IMR-90 (cell line): ENCODE results near the gene CD8B. TPM values are rescaled to one million over a fixed set of nuclear protein-coding genes. Genes with fewer than 3 reads are reported as not detected.

Experiments
- ATAC-seq: fragments of 200-7000 bp; cut with Tn5 transposase; 2 replicates; pipeline ENCODE4 v1.9.1; 2020; ENCODE audit warnings: low read depth, mild to moderate bottlenecking, moderate library complexity
- BruUV-seq: library from RNA; stranded (reverse); fragments of 400-500 nt; replicated peaks from 2 replicates; lab custom pipeline; 2021; lab: Mats Ljungman, UMichigan
- CTCF ChIA-PET: fragments of 300-600 bp; formaldehyde crosslinking; extraction: SDS; loops from one replicate; lab custom pipeline; 2021; ENCODE audit warnings: antibody characterized with exemption; lab: Yijun Ruan, JAX
- POLR2A ChIA-PET: fragments of 300-600 bp; sonication (Branson Sonifier 250); formaldehyde crosslinking; loops from one replicate; lab custom pipeline; 2022; ENCODE audit warnings: antibody characterized with exemption; ENCODE audit not compliant: unreplicated experiment; lab: Charles Lee
- DNase-seq: peaks from one replicate; pipeline ENCODE4 v3.0.0; 2013
- H2AFZ ChIP-seq: replicated peaks from 2 replicates; pipeline ENCODE3; 2013; ENCODE audit warnings: low read length, mild to moderate bottlenecking; ENCODE audit not compliant: poor library complexity
- H2AK5ac ChIP-seq: 2 replicates; pipeline ENCODE4 v1.6.1; 2013; ENCODE audit warnings: low read depth, low read length, inconsistent platforms
- H2AK9ac ChIP-seq: replicated peaks from 2 replicates; pipeline ENCODE3; 2013; ENCODE audit warnings: mild to moderate bottlenecking, low read depth, low read length, moderate library complexity; ENCODE audit not compliant: poor library complexity
- H2BK120ac ChIP-seq: 2 replicates; pipeline ENCODE4 v1.6.1; 2013; ENCODE audit warnings: low read depth, low read length, inconsistent platforms
- H2BK15ac ChIP-seq: 3 replicates; pipeline ENCODE4 v1.6.1; 2013; ENCODE audit warnings: low read depth, low read length, inconsistent platforms
- H2BK20ac ChIP-seq: 2 replicates; pipeline ENCODE4 v1.6.1; 2013; ENCODE audit warnings: low read depth, mild to moderate bottlenecking, inconsistent platforms, low read length, moderate library complexity
- H2BK5ac ChIP-seq: 2 replicates; pipeline ENCODE4 v1.6.1; 2013; ENCODE audit warnings: mild to moderate bottlenecking, low read depth, low read length, inconsistent platforms; ENCODE audit not compliant: poor library complexity, severe bottlenecking
- H3K14ac ChIP-seq: replicated peaks from 2 replicates; pipeline ENCODE4 v1.6.1; 2013; ENCODE audit warnings: low read depth, low read length, inconsistent platforms
- H3K18ac ChIP-seq: 2 replicates; pipeline ENCODE4 v1.6.1; 2013; ENCODE audit warnings: low read depth, low read length, control low read depth
- H3K23ac ChIP-seq: 2 replicates; pipeline ENCODE4 v1.6.1; 2013; ENCODE audit warnings: low read depth, low read length, inconsistent platforms
- H3K27ac ChIP-seq: 2 replicates; pipeline ENCODE4 v1.5.1; 2013; ENCODE audit warnings: mild to moderate bottlenecking, control low read depth, low read length; ENCODE audit not compliant: insufficient read depth
- H3K27me3 ChIP-seq: 2 replicates; pipeline ENCODE4 v1.6.1; 2013; ENCODE audit warnings: low read length; ENCODE audit not compliant: control insufficient read depth, insufficient read depth
- H3K36me3 ChIP-seq: 2 replicates; pipeline ENCODE4 v1.6.1; 2013; ENCODE audit warnings: low read length, mixed read lengths; ENCODE audit not compliant: control insufficient read depth, insufficient read depth
- H3K4ac ChIP-seq: 2 replicates; pipeline ENCODE4 v1.6.1; 2013; ENCODE audit warnings: low read depth, low read length, inconsistent platforms
- H3K4me1 ChIP-seq: 2 replicates; pipeline ENCODE4 v1.6.1; 2013; ENCODE audit warnings: low read length, mixed read lengths; ENCODE audit not compliant: control insufficient read depth, insufficient read depth
- H3K4me2 ChIP-seq: 2 replicates; pipeline ENCODE4 v1.6.1; 2013; ENCODE audit warnings: low read depth, mild to moderate bottlenecking, control low read depth, low read length, moderate library complexity
- H3K4me3 ChIP-seq: 2 replicates; pipeline ENCODE4 v1.5.1; 2013; ENCODE audit warnings: low read depth, mild to moderate bottlenecking, control low read depth, low read length, moderate library complexity; ENCODE audit not compliant: insufficient read depth
- H3K56ac ChIP-seq: 2 replicates; pipeline ENCODE4 v1.6.1; 2013; ENCODE audit warnings: low read length, inconsistent platforms; ENCODE audit not compliant: insufficient read depth; ENCODE audit errors: extremely low read depth
- H3K79me1 ChIP-seq, 2 experiments: 2 replicates each; pipeline ENCODE4 v1.6.1; 2013; ENCODE audit warnings: low read length in 2 of 2, inconsistent platforms in 1 of 2, low read depth in 1 of 2
- H3K9ac ChIP-seq: 2 replicates; pipeline ENCODE4 v1.6.1; 2013; ENCODE audit warnings: low read depth, low read length, control low read depth
- H3K9me1 ChIP-seq: 2 replicates; pipeline ENCODE4 v1.6.1; 2013; ENCODE audit warnings: low read length, inconsistent platforms; ENCODE audit not compliant: insufficient read depth
- H3K9me3 ChIP-seq: 2 replicates; pipeline ENCODE4 v1.6.1; 2013; ENCODE audit warnings: low read length; ENCODE audit not compliant: control insufficient read depth, insufficient read depth
- H4K20me1 ChIP-seq: 2 replicates; pipeline ENCODE4 v1.6.1; 2013; ENCODE audit warnings: low read length, inconsistent platforms; ENCODE audit not compliant: insufficient read depth
- H4K5ac ChIP-seq: 2 replicates; pipeline ENCODE4 v1.6.1; 2013; ENCODE audit warnings: mild to moderate bottlenecking, low read depth, low read length, control low read depth
- H4K8ac ChIP-seq, 2 experiments: 2 replicates each; pipeline ENCODE4 v1.6.1; 2013; ENCODE audit warnings: low read depth in 2 of 2, low read length in 2 of 2, control low read depth in 1 of 2, inconsistent platforms in 1 of 2
- H4K91ac ChIP-seq: 2 replicates; pipeline ENCODE4 v1.6.1; 2013; ENCODE audit warnings: low read depth, low read length, inconsistent platforms; ENCODE audit not compliant: insufficient read depth
- BHLHE40 ChIP-seq: fragments of 150-350 bp; IDR thresholded peaks from 2 replicates; pipeline ENCODE4 v1.6.1; 2016; ENCODE audit warnings: mild to moderate bottlenecking, low read depth, low read length
- CEBPB ChIP-seq: IDR thresholded peaks from 2 replicates; pipeline ENCODE4 v1.6.1; 2012; ENCODE audit warnings: low read depth, low read length, improper control_type of control experiment
- CHD1 ChIP-seq: IDR thresholded peaks from 2 replicates; pipeline ENCODE4 v1.6.1; 2012; ENCODE audit warnings: low read depth, low read length, improper control_type of control experiment
- CTCF ChIP-seq: conservative IDR thresholded peaks from 2 replicates; pipeline ENCODE4 v1.5.1; 2012; ENCODE audit warnings: mild to moderate bottlenecking, low read depth, low read length, improper control_type of control experiment
- FOS ChIP-seq: fragments of 150-350 bp; IDR thresholded peaks from 2 replicates; pipeline ENCODE4 v1.6.1; 2016; ENCODE audit warnings: low read depth, low read length
- MAFK ChIP-seq: IDR thresholded peaks from 2 replicates; pipeline ENCODE4 v1.6.1; 2012; ENCODE audit warnings: low read depth, low read length, improper control_type of control experiment
- MAZ ChIP-seq: IDR thresholded peaks from 2 replicates; pipeline ENCODE4 v1.6.1; 2012; ENCODE audit warnings: low read depth, mild to moderate bottlenecking, low read length, improper control_type of control experiment, moderate library complexity, borderline replicate concordance
- MXI1 ChIP-seq: IDR thresholded peaks from 2 replicates; pipeline ENCODE4 v1.6.1; 2012; ENCODE audit warnings: low read depth, mild to moderate bottlenecking, low read length, moderate library complexity, borderline replicate concordance
- NFE2L2 ChIP-seq: fragments of 150-350 bp; IDR thresholded peaks from 2 replicates; pipeline ENCODE4 v1.6.1; 2016; ENCODE audit warnings: low read depth, mild to moderate bottlenecking, low read length
- POLR2A ChIP-seq: IDR thresholded peaks from 2 replicates; pipeline ENCODE4 v1.6.1; 2012; ENCODE audit warnings: mild to moderate bottlenecking, low read depth, low read length
- RAD21 ChIP-seq: IDR thresholded peaks from 2 replicates; pipeline ENCODE4 v1.6.1; 2012; ENCODE audit warnings: low read length, improper control_type of control experiment
- RCOR1 ChIP-seq: IDR thresholded peaks from 2 replicates; pipeline ENCODE4 v1.6.1; 2012; ENCODE audit warnings: mild to moderate bottlenecking, low read length, improper control_type of control experiment; ENCODE audit not compliant: insufficient replicate concordance
- RFX5 ChIP-seq: IDR thresholded peaks from 2 replicates; pipeline ENCODE4 v1.8.0; 2012; ENCODE audit warnings: low read depth, mild to moderate bottlenecking, low read length, moderate library complexity
- SMC3 ChIP-seq: fragments of 150-350 bp; IDR thresholded peaks from 2 replicates; pipeline ENCODE4 v1.6.1; 2016; ENCODE audit warnings: low read depth, mild to moderate bottlenecking, antibody characterized with exemption, low read length, moderate library complexity
- WGBS, 2 experiments: methylation state at CpG; one replicate each; pipeline versions ENCODE4 v1.1.5 to v1.1.7; 2013; ENCODE audit warnings: missing lambda C conversion rate in 2 of 2; ENCODE audit not compliant: insufficient read length in 1 of 2; ENCODE audit errors: extremely low coverage in 2 of 2; 5-methylcytosine and 5-hydroxymethylcytosine counted together
- dilution Hi-C: fragments of 300-500 bp; cut with HindIII; formaldehyde crosslinking; loops from one replicate; pipeline ENCODE4 v1.14.3; 2018; ENCODE audit warnings: low sequenced_read_pairs; ENCODE audit not compliant: unreplicated experiment
- in situ Hi-C: fragments of 300-500 bp; cut with MboI; formaldehyde crosslinking; loops from 3 replicates; pipeline ENCODE4 v1.14.3; 2019; ENCODE audit warnings: low sequenced_read_pairs, inconsistent platforms, mixed read lengths
- intact Hi-C: fragments of 100-400 bp; cut with micrococcal nuclease; formaldehyde crosslinking; loops from 2 replicates; pipeline ENCODE4 v1.10.0; 2022
- polyA plus RNA-seq, 3 experiments: library from polyadenylated mRNA; depleted of rRNA; stranded (reverse); fragments of >200 nt; gene quantifications; 2 replicates each; pipeline ENCODE4 v1.2.3, GENCODE V29; 2012; ENCODE audit warnings: low replicate concordance in 1 of 3
- total RNA-seq: library from RNA; depleted of rRNA; stranded (reverse); fragments of >200 nt; gene quantifications from 2 replicates; pipeline ENCODE4 v1.2.3, GENCODE V29; 2012
- TF ChIP-seq, protein P1 (sequence below): fragments of 150-350 bp; IDR thresholded peaks from 2 replicates; pipeline ENCODE4 v1.6.1; 2016; ENCODE audit warnings: low read depth, mild to moderate bottlenecking, low read length, moderate library complexity, borderline replicate concordance
- TF ChIP-seq, protein P2 (sequence below): fragments of 150-350 bp; IDR thresholded peaks from 2 replicates; pipeline ENCODE4 v1.6.1; 2017; ENCODE audit warnings: mild to moderate bottlenecking, antibody characterized with exemption, low read length, low read depth

Gene CD8B
- total and polyA plus RNA-seq, 2 of the 4 experiments (the other 2 are of a cell fraction), result not detected

GRCh38 chr2:86778957-86779356 lies 82.7 kb downstream of the CD8B start:
- CTCF ChIA-PET, result no interaction called here
- Histone ChIP-seq H3K9me3 (no peaks in the 10 kb centered on the region), H2BK5ac (no peak overlapping the region), H3K4me2 (no peak overlapping the region), H2AK5ac (no peak overlapping the region), H3K56ac (no peak overlapping the region), H4K20me1 (no peaks in the 10 kb centered on the region), H4K8ac (no peak overlapping the region), H3K4ac (no peak overlapping the region), H2AFZ (no peak overlapping the region), H3K36me3 (peaks cover 6% of the 10 kb centered on the region), H3K9me1 (no peaks in the 10 kb centered on the region; the same call in 1 of the 2 replicates), H3K23ac (no peak overlapping the region), H3K27me3 (peaks cover 7% of the 10 kb centered on the region), H3K18ac (no peak overlapping the region), H2AK9ac (no peak overlapping the region), H4K5ac (no peak overlapping the region), H3K79me1 (no peaks in the 10 kb centered on the region), H3K14ac (no peak overlapping the region), H2BK20ac (no peak overlapping the region), H3K9ac (no peak overlapping the region), H2BK15ac (no peak overlapping the region), H3K4me1 (no peaks in the 10 kb centered on the region), H3K4me3 (no peak overlapping the region), H4K91ac (no peak overlapping the region), H2BK120ac (no peak overlapping the region), H3K27ac (no peak overlapping the region)
- POLR2A ChIA-PET, result no interaction called here
- BruUV-seq, result no TSS peak
- dilution Hi-C loops, result no loop called here
- DNase-seq, result no peak
- TF ChIP-seq MAZ (no peak), RFX5 (no peak), FOS (no peak), BHLHE40 (no peak), CEBPB (no peak), MXI1 (no peak), RAD21 (no peak), SMC3 (no peak), CHD1 (no peak), RCOR1 (no peak), POLR2A (no peak), MAFK (no peak), NFE2L2 (no peak), CTCF (no peak)
- TF ChIP-seq, protein P1, sequence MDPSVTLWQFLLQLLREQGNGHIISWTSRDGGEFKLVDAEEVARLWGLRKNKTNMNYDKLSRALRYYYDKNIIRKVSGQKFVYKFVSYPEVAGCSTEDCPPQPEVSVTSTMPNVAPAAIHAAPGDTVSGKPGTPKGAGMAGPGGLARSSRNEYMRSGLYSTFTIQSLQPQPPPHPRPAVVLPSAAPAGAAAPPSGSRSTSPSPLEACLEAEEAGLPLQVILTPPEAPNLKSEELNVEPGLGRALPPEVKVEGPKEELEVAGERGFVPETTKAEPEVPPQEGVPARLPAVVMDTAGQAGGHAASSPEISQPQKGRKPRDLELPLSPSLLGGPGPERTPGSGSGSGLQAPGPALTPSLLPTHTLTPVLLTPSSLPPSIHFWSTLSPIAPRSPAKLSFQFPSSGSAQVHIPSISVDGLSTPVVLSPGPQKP, result no peak
- TF ChIP-seq, protein P2, sequence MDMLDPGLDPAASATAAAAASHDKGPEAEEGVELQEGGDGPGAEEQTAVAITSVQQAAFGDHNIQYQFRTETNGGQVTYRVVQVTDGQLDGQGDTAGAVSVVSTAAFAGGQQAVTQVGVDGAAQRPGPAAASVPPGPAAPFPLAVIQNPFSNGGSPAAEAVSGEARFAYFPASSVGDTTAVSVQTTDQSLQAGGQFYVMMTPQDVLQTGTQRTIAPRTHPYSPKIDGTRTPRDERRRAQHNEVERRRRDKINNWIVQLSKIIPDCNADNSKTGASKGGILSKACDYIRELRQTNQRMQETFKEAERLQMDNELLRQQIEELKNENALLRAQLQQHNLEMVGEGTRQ, result no peak
- intact Hi-C loops, result no loop called here
- in situ Hi-C loops, result no loop called here
- no CpG with 5 or more reads among the region's 2 CpGs for WGBS, 2 experiments
- ATAC-seq, result no peak
